ENCODE results near the gene CCDC86. TPM values are rescaled to one million over a fixed set of nuclear protein-coding genes. Genes with fewer than 3 reads are reported as not detected.
A peak's percentile ranks its signal among the peaks of the same experiment; 100 is the strongest.

The CCDC86 gene
- 28.2 TPM for polyA plus RNA-seq (2013, experiment 1 of 2)
- polyA plus RNA-seq (2013, experiment 2 of 2), result 28.3 TPM

DNA sequence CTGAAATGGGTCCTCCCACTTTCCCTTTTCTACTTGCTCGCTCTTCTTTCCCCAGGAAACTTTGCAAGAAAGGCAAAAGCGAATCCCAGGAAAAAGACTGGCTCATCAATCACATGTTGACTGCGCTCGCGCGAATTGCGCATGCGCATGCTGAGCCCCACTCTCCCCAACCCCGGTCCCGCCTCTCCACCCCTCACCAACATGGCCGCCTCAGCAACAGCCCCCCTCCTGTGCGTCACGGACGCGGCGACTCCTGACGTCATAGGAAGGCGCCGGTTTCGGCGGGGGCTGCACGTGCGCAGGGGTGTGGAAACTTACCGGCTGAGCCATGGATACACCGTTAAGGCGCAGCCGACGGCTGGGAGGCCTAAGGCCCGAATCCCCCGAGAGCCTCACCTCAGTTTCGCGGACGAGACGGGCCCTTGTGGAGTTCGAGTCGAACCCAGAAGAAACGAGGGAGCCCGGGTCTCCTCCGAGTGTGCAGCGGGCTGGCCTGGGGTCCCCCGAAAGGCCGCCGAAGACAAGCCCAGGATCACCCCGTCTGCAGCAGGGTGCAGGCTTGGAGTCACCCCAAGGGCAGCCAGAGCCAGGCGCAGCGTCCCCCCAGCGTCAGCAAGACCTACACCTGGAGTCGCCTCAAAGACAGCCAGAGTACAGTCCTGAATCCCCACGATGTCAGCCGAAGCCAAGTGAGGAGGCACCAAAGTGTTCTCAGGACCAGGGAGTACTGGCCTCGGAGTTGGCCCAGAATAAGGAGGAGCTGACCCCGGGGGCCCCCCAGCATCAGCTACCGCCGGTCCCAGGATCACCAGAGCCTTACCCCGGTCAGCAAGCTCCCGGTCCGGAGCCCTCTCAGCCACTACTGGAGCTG, at the start of gene CCDC86:
TSS of gene CCDC86 (plus strand) at position 317 of the 871 bp plus-strand sequence. CDS start at position 329, 12 bp downstream.
- Histone ChIP-seq H3K36me3 (ENCODE audit: control insufficient read depth in 1 of 2, insufficient read depth in 2 of 2, low read depth in 1 of 2, low read length in 2 of 2) (peaks cover 4 to 7% of the 10 kb centered on the region in 2 experiments), H2BK15ac (ENCODE audit: low read depth, poor library complexity, severe bottlenecking) (no peak within 1 kb of the TSS), H3K4me3 (ENCODE audit: insufficient read depth in 1 of 2, low read depth in 1 of 2, low read length in 2 of 2) (peak within 1 kb of the TSS; percentile 85 to 93), H4K8ac (ENCODE audit: low read length) (peak within 1 kb of the TSS; percentile 85), H3K9me3 (ENCODE audit: control insufficient read depth, low read length) (no peaks in the 10 kb centered on the region), H2AFZ (ENCODE audit: low read depth, low read length) (peak within 1 kb of the TSS; percentile 92), H3K27ac (ENCODE audit: low read length, poor library complexity, severe bottlenecking) (peak within 1 kb of the TSS; percentile 88), H4K91ac (ENCODE audit: low read length) (peak within 1 kb of the TSS; percentile 30), H3K4ac (ENCODE audit: low read depth in 1 of 2, low read length in 2 of 2) (peak within 1 kb of the TSS; percentile 74 to 83), H3K27me3 (ENCODE audit: control insufficient read depth in 1 of 2, insufficient read depth in 1 of 2, low read length in 2 of 2) (no peaks in the 10 kb centered on the region), H3K79me1 (replicated peaks; ENCODE audit: low read length, poor library complexity, severe bottlenecking) (peaks cover 11% of the 10 kb centered on the region), H2BK5ac (ENCODE audit: low read depth, low read length, poor library complexity, severe bottlenecking) (peak within 1 kb of the TSS; percentile 19), H3K4me2 (ENCODE audit: low read length, poor library complexity, severe bottlenecking) (peak within 1 kb of the TSS; percentile 96), H3K9ac (ENCODE audit: low read length) (peak within 1 kb of the TSS; percentile 94), H3K18ac (ENCODE audit: low read depth in 1 of 2, low read length in 2 of 2) (peak within 1 kb of the TSS; percentile 81 to 91), H3K23ac (ENCODE audit: low read length in 2 of 2) (no peak within 1 kb of the TSS), H3K14ac (ENCODE audit: low read length in 2 of 2) (peak within 1 kb of the TSS in 1 of 2 experiments; percentile 88), H3K4me1 (ENCODE audit: control insufficient read depth, insufficient read depth, low read depth, low read length) (peaks cover 40% of the 10 kb centered on the region), H2BK120ac (ENCODE audit: low read depth, low read length) (peak within 1 kb of the TSS; percentile 21), H2BK12ac (ENCODE audit: low read length in 2 of 2) (peak within 1 kb of the TSS in 1 of 2 experiments; percentile 23), H2AK5ac (ENCODE audit: low read length, severe bottlenecking) (peak within 1 kb of the TSS; percentile 15)
- under 1% methylated on average over 57 of the region's 57 CpGs for WGBS
- peak; percentile 96 for DNase-seq

GRCh38 chr11:60792521-60792920, 49.4 kb upstream of the CCDC86 start:
- peaks cover 19% of the 10 kb centered on the region for H3K9me3 ChIP-seq (ENCODE audit: control insufficient read depth, low read length)
- 69% methylated on average over 3 of the region's 3 CpGs for WGBS
- no peak overlapping the region for H3K27ac ChIP-seq (ENCODE audit: low read length, poor library complexity, severe bottlenecking)
- H2BK15ac ChIP-seq (ENCODE audit: low read depth, poor library complexity, severe bottlenecking), result no peak overlapping the region
- H4K8ac ChIP-seq (ENCODE audit: low read length), result no peak overlapping the region
- H3K36me3 ChIP-seq (ENCODE audit: control insufficient read depth in 1 of 2, insufficient read depth in 2 of 2, low read depth in 1 of 2, low read length in 2 of 2), result no peaks in the 10 kb centered on the region
- no peak overlapping the region for H3K23ac ChIP-seq (ENCODE audit: low read length in 2 of 2)
- H3K4me3 ChIP-seq (ENCODE audit: insufficient read depth in 1 of 2, low read depth in 1 of 2, low read length in 2 of 2), result no peak overlapping the region
- H3K4me2 ChIP-seq (ENCODE audit: low read length, poor library complexity, severe bottlenecking), result no peak overlapping the region
- no peak overlapping the region for H3K4ac ChIP-seq (ENCODE audit: low read depth in 1 of 2, low read length in 2 of 2)
- H2AFZ ChIP-seq (ENCODE audit: low read depth, low read length), result peak overlapping the region; percentile 10
- no peak overlapping the region for H2BK120ac ChIP-seq (ENCODE audit: low read depth, low read length)
- H3K4me1 ChIP-seq (ENCODE audit: control insufficient read depth, insufficient read depth, low read depth, low read length), result peaks cover 3% of the 10 kb centered on the region
- H2AK5ac ChIP-seq (ENCODE audit: low read length, severe bottlenecking), result no peak overlapping the region
- no peak overlapping the region for H2BK5ac ChIP-seq (ENCODE audit: low read depth, low read length, poor library complexity, severe bottlenecking)
- H3K9ac ChIP-seq (ENCODE audit: low read length), result no peak overlapping the region
- H4K91ac ChIP-seq (ENCODE audit: low read length), result no peak overlapping the region
- no peak for DNase-seq
- H3K18ac ChIP-seq (ENCODE audit: low read depth in 1 of 2, low read length in 2 of 2), result no peak overlapping the region
- H3K27me3 ChIP-seq (ENCODE audit: control insufficient read depth in 1 of 2, insufficient read depth in 1 of 2, low read length in 2 of 2), result peaks cover 27 to 57% of the 10 kb centered on the region in 2 experiments
- H3K79me1 ChIP-seq (replicated peaks; ENCODE audit: low read length, poor library complexity, severe bottlenecking), result no peaks in the 10 kb centered on the region
- H2BK12ac ChIP-seq (ENCODE audit: low read length in 2 of 2), result no peak overlapping the region
- H3K14ac ChIP-seq (ENCODE audit: low read length in 2 of 2), result no peak overlapping the region

DNA sequence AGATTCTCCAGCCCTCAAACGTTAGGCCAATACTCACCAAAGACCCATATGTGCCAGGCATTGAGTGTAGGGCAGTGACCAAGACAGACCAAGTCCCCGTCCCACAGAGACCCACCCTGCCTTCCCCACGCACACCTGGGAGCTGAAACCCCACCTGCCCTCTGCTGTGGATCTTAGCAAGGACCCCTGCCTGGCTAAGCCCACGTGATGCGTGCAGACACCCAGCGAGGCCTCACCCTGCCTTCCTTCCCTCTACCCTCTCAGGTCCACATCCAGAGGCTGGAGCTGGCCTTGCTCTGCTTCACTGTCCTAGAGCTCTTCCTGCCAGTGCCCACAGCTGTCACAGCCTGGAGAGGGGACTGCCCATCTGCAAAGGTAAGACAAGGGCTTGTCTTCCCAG, 46.6 kb upstream of the CCDC86 start:
- no peak overlapping the region for H4K8ac ChIP-seq (ENCODE audit: low read length)
- 52% methylated on average over 6 of the region's 6 CpGs for WGBS

GRCh38 chr11:60797846-60798630, 43.9 kb upstream of the CCDC86 start:
- Histone ChIP-seq H3K79me1 (replicated peaks; ENCODE audit: low read length, poor library complexity, severe bottlenecking) (no peaks in the 10 kb centered on the region), H3K4me2 (ENCODE audit: low read length, poor library complexity, severe bottlenecking) (no peak overlapping the region), H3K4me3 (ENCODE audit: insufficient read depth in 1 of 2, low read depth in 1 of 2, low read length in 2 of 2) (peak overlapping the region in 1 of 2 experiments; percentile 32), H3K4me1 (ENCODE audit: control insufficient read depth, insufficient read depth, low read depth, low read length) (peaks cover 2% of the 10 kb centered on the region), H2AFZ (ENCODE audit: low read depth, low read length) (peak overlapping the region; percentile 11), H3K36me3 (ENCODE audit: control insufficient read depth in 1 of 2, insufficient read depth in 2 of 2, low read depth in 1 of 2, low read length in 2 of 2) (no peaks in the 10 kb centered on the region), H3K14ac (ENCODE audit: low read length in 2 of 2) (no peak overlapping the region), H3K9me3 (ENCODE audit: control insufficient read depth, low read length) (peaks cover 4% of the 10 kb centered on the region), H2BK120ac (ENCODE audit: low read depth, low read length) (no peak overlapping the region), H2AK5ac (ENCODE audit: low read length, severe bottlenecking) (no peak overlapping the region), H4K91ac (ENCODE audit: low read length) (no peak overlapping the region), H2BK5ac (ENCODE audit: low read depth, low read length, poor library complexity, severe bottlenecking) (no peak overlapping the region), H3K27ac (ENCODE audit: low read length, poor library complexity, severe bottlenecking) (no peak overlapping the region), H4K8ac (ENCODE audit: low read length) (no peak overlapping the region), H3K23ac (ENCODE audit: low read length in 2 of 2) (no peak overlapping the region), H3K27me3 (ENCODE audit: control insufficient read depth in 1 of 2, insufficient read depth in 1 of 2, low read length in 2 of 2) (peaks cover 43 to 77% of the 10 kb centered on the region in 2 experiments), H3K9ac (ENCODE audit: low read length) (no peak overlapping the region), H2BK12ac (ENCODE audit: low read length in 2 of 2) (no peak overlapping the region), H2BK15ac (ENCODE audit: low read depth, poor library complexity, severe bottlenecking) (peak overlapping the region; percentile 16), H3K18ac (ENCODE audit: low read depth in 1 of 2, low read length in 2 of 2) (no peak overlapping the region), H3K4ac (ENCODE audit: low read depth in 1 of 2, low read length in 2 of 2) (no peak overlapping the region)
- WGBS, result 87% methylated on average over 17 of the region's 17 CpGs
- DNase-seq, result no peak

More for the DNA sequence above, 46.6 kb upstream of the CCDC86 start:
- H4K91ac ChIP-seq (ENCODE audit: low read length), result no peak overlapping the region
- H3K18ac ChIP-seq (ENCODE audit: low read depth in 1 of 2, low read length in 2 of 2), result no peak overlapping the region
- no peak overlapping the region for H3K4ac ChIP-seq (ENCODE audit: low read depth in 1 of 2, low read length in 2 of 2)
- H3K9me3 ChIP-seq (ENCODE audit: control insufficient read depth, low read length), result peaks cover 19% of the 10 kb centered on the region
- H3K4me1 ChIP-seq (ENCODE audit: control insufficient read depth, insufficient read depth, low read depth, low read length), result peaks cover 2% of the 10 kb centered on the region
- no peak overlapping the region for H2AK5ac ChIP-seq (ENCODE audit: low read length, severe bottlenecking)
- H3K4me3 ChIP-seq (ENCODE audit: insufficient read depth in 1 of 2, low read depth in 1 of 2, low read length in 2 of 2), result no peak overlapping the region
- no peaks in the 10 kb centered on the region for H3K36me3 ChIP-seq (ENCODE audit: control insufficient read depth in 1 of 2, insufficient read depth in 2 of 2, low read depth in 1 of 2, low read length in 2 of 2)
- H3K23ac ChIP-seq (ENCODE audit: low read length in 2 of 2), result no peak overlapping the region
- no peak overlapping the region for H3K4me2 ChIP-seq (ENCODE audit: low read length, poor library complexity, severe bottlenecking)
- no peak overlapping the region for H2BK5ac ChIP-seq (ENCODE audit: low read depth, low read length, poor library complexity, severe bottlenecking)
- no peak overlapping the region for H2BK120ac ChIP-seq (ENCODE audit: low read depth, low read length)
- H3K79me1 ChIP-seq (replicated peaks; ENCODE audit: low read length, poor library complexity, severe bottlenecking), result no peaks in the 10 kb centered on the region
- DNase-seq, result no peak
- peaks cover 49 to 74% of the 10 kb centered on the region in 2 experiments for H3K27me3 ChIP-seq (ENCODE audit: control insufficient read depth in 1 of 2, insufficient read depth in 1 of 2, low read length in 2 of 2)
- no peak overlapping the region for H2BK15ac ChIP-seq (ENCODE audit: low read depth, poor library complexity, severe bottlenecking)
- H2BK12ac ChIP-seq (ENCODE audit: low read length in 2 of 2), result no peak overlapping the region
- H3K14ac ChIP-seq (ENCODE audit: low read length in 2 of 2), result no peak overlapping the region
- no peak overlapping the region for H3K27ac ChIP-seq (ENCODE audit: low read length, poor library complexity, severe bottlenecking)
- H3K9ac ChIP-seq (ENCODE audit: low read length), result no peak overlapping the region
- no peak overlapping the region for H2AFZ ChIP-seq (ENCODE audit: low read depth, low read length)

All from mesenchymal stem cell (in vitro differentiated cells and primary cell).